Panc1 (cell line): ENCODE results near the gene ETNPPL. TPM values are rescaled to one million over a fixed set of nuclear protein-coding genes. Genes with fewer than 3 reads are reported as not detected.

Source experiments
- ATAC-seq: fragments of 200-7000 bp; cut with Tn5 transposase; 2 replicates; pipeline ENCODE4 v1.9.1; 2020; ENCODE audit warnings: mild to moderate bottlenecking, moderate library complexity
- BruUV-seq: library from RNA; stranded (reverse); fragments of 400-500 nt; replicated peaks from 2 replicates; lab custom pipeline; 2021; lab: Mats Ljungman, UMichigan
- CTCF ChIA-PET: fragments of 300-600 bp; sonication (Branson Sonifier 250); formaldehyde crosslinking; loops from one replicate; lab custom pipeline; 2022; ENCODE audit warnings: antibody characterized with exemption; lab: Charles Lee
- POLR2A ChIA-PET: fragments of 300-600 bp; sonication (Branson Sonifier 250); formaldehyde crosslinking; loops from one replicate; lab custom pipeline; 2022; ENCODE audit warnings: antibody characterized with exemption; lab: Charles Lee
- DNase-seq: peaks from one replicate; pipeline ENCODE4 v3.0.0-alpha.2; 2010; ENCODE audit warnings: low read depth, low spot score
- H3K27ac ChIP-seq: 2 replicates; pipeline ENCODE4 v1.5.1; 2011; ENCODE audit warnings: mild to moderate bottlenecking, low read length, inconsistent platforms
- H3K27me3 ChIP-seq: fragments of 200-500 bp; sonication (Bioruptor generic); 2 replicates; pipeline ENCODE4 v1.6.0; 2014; ENCODE audit warnings: low read length, inconsistent platforms; ENCODE audit not compliant: control insufficient read depth, insufficient read depth
- H3K36me3 ChIP-seq: fragments of 200-500 bp; sonication (Bioruptor generic); 2 replicates; pipeline ENCODE4 v1.5.1; 2014; ENCODE audit warnings: inconsistent platforms, mild to moderate bottlenecking, low read length, moderate library complexity; ENCODE audit not compliant: control insufficient read depth, insufficient read depth
- H3K4me1 ChIP-seq: 2 replicates; pipeline ENCODE4 v1.5.1; 2011; ENCODE audit warnings: inconsistent platforms, mild to moderate bottlenecking, low read length, moderate library complexity; ENCODE audit not compliant: control insufficient read depth, insufficient read depth
- H3K4me3 ChIP-seq, 2 experiments: 2 replicates each; pipeline ENCODE4 v1.5.1; 2011 to 2012; ENCODE audit warnings: low read depth in 2 of 2, low read length in 2 of 2, mild to moderate bottlenecking in 2 of 2, inconsistent platforms in 1 of 2, moderate library complexity in 1 of 2
- H3K9me3 ChIP-seq: fragments of 200-500 bp; sonication (Bioruptor generic); 2 replicates; pipeline ENCODE4 v1.5.1; 2014; ENCODE audit warnings: low read depth, mild to moderate bottlenecking, inconsistent platforms, low read length, moderate library complexity; ENCODE audit not compliant: control insufficient read depth, insufficient read depth
- POLR2AphosphoS5 ChIP-seq: IDR thresholded peaks from 2 replicates; pipeline ENCODE4 v1.6.1; 2012; ENCODE audit warnings: mild to moderate bottlenecking, low read depth, low read length, moderate library complexity
- SIN3A ChIP-seq: IDR thresholded peaks from 2 replicates; pipeline ENCODE4 v1.6.1; 2012; ENCODE audit warnings: low read depth, mild to moderate bottlenecking, low read length, moderate library complexity, borderline replicate concordance; ENCODE audit not compliant: insufficient read depth
- TCF7L2 ChIP-seq: IDR thresholded peaks from 2 replicates; pipeline ENCODE4 v1.6.1; 2011; ENCODE audit warnings: mild to moderate bottlenecking, low read depth, low read length, inconsistent platforms
- in situ Hi-C: cut with HindIII; loops from 2 replicates; pipeline ENCODE4 v1.10.0; 2016; ENCODE audit warnings: low sequenced_read_pairs, low pct_unique_long_range_greater_than_20kb
- intact Hi-C: fragments of 100-400 bp; cut with micrococcal nuclease; formaldehyde crosslinking; loops from one replicate; pipeline ENCODE4 v1.10.0; 2022; ENCODE audit not compliant: unreplicated experiment
- total RNA-seq: library from RNA; stranded (reverse); gene quantifications from one replicate; pipeline ENCODE4 v1.2.1, GENCODE V29; 2021; ENCODE audit not compliant: unreplicated experiment
- TF ChIP-seq, protein P1 (sequence below): fragments of 450-650 bp; IDR thresholded peaks from 2 replicates; pipeline ENCODE4 v1.5.1; 2017; ENCODE audit warnings: mild to moderate bottlenecking
- TF ChIP-seq, protein P2 (sequence below), 2 experiments: IDR thresholded peaks; 2 replicates each; pipeline ENCODE4 v1.6.1; 2011 to 2012; ENCODE audit warnings: low read depth in 2 of 2, control low read depth in 1 of 2, low read length in 1 of 2, mild to moderate bottlenecking in 1 of 2, moderate library complexity in 1 of 2; ENCODE audit not compliant: insufficient read depth in 1 of 2

The ETNPPL gene
- total RNA-seq, 1 experiment from 2014 or later: not detected

DNA sequence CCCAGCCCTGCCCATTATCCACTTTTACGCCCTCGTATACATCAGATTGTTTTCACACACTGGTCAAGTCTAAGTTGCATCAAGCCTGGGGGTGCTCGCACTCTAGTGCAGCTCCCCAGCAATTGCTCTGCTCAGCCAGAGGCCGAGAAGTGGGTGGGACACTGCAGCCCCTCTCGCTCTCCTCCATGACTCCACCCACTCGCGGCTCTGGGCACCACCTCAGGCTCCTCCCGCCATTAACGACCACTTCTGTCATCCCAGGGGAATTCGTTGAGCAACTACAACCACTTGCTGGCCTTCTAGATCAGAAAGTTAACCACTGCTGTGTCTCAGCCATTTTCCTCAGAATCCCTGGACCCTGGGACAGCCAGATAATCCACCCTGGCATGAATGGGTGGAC is 53.6 kb downstream of the ETNPPL start:
- H3K4me3 ChIP-seq: no peak overlapping the region
- DNase-seq (no peak), ATAC-seq (no peak)
- no peaks in the 10 kb centered on the region for H3K36me3 ChIP-seq
- ChIA-PET CTCF (no interaction called here), POLR2A (no interaction called here)
- in situ Hi-C loops: no loop called here
- TF ChIP-seq TCF7L2: no peak
- no peak for TF ChIP-seq SIN3A
- TF ChIP-seq, protein P1, sequence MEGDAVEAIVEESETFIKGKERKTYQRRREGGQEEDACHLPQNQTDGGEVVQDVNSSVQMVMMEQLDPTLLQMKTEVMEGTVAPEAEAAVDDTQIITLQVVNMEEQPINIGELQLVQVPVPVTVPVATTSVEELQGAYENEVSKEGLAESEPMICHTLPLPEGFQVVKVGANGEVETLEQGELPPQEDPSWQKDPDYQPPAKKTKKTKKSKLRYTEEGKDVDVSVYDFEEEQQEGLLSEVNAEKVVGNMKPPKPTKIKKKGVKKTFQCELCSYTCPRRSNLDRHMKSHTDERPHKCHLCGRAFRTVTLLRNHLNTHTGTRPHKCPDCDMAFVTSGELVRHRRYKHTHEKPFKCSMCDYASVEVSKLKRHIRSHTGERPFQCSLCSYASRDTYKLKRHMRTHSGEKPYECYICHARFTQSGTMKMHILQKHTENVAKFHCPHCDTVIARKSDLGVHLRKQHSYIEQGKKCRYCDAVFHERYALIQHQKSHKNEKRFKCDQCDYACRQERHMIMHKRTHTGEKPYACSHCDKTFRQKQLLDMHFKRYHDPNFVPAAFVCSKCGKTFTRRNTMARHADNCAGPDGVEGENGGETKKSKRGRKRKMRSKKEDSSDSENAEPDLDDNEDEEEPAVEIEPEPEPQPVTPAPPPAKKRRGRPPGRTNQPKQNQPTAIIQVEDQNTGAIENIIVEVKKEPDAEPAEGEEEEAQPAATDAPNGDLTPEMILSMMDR: no peak
- TF ChIP-seq POLR2AphosphoS5: no peak
- TF ChIP-seq, protein P2, sequence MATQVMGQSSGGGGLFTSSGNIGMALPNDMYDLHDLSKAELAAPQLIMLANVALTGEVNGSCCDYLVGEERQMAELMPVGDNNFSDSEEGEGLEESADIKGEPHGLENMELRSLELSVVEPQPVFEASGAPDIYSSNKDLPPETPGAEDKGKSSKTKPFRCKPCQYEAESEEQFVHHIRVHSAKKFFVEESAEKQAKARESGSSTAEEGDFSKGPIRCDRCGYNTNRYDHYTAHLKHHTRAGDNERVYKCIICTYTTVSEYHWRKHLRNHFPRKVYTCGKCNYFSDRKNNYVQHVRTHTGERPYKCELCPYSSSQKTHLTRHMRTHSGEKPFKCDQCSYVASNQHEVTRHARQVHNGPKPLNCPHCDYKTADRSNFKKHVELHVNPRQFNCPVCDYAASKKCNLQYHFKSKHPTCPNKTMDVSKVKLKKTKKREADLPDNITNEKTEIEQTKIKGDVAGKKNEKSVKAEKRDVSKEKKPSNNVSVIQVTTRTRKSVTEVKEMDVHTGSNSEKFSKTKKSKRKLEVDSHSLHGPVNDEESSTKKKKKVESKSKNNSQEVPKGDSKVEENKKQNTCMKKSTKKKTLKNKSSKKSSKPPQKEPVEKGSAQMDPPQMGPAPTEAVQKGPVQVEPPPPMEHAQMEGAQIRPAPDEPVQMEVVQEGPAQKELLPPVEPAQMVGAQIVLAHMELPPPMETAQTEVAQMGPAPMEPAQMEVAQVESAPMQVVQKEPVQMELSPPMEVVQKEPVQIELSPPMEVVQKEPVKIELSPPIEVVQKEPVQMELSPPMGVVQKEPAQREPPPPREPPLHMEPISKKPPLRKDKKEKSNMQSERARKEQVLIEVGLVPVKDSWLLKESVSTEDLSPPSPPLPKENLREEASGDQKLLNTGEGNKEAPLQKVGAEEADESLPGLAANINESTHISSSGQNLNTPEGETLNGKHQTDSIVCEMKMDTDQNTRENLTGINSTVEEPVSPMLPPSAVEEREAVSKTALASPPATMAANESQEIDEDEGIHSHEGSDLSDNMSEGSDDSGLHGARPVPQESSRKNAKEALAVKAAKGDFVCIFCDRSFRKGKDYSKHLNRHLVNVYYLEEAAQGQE (IDR thresholded peaks at IDR 0.05; ENCODE audit: insufficient read depth in 1 of 2, low read depth in 2 of 2, low read length in 1 of 2): no peak
- H3K9me3 ChIP-seq: no peaks in the 10 kb centered on the region
- no peak overlapping the region for H3K27ac ChIP-seq
- H3K27me3 ChIP-seq: no peaks in the 10 kb centered on the region
- intact Hi-C loops: no loop called here
- no peaks in the 10 kb centered on the region for H3K4me1 ChIP-seq
- BruUV-seq: no TSS peak

DNA sequence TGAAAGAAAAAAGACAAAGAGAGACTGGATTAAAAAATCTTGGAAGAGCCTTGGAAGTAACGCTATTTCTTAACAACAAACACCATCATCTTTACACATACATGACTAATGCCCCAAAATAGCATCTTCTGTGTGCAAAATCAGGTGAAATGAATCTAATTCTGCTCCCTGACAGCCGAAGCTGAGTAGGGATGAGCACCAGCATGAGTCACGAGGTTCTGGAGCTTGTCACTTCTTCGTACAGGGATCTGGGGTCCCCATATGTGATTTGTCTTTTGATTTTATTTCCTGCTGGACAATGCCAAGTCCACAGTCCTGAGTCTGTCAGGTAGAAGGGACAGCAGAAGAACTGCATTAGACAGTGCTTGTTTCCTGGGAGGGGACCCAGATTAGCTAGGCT is 56.6 kb downstream of the ETNPPL start:
- no TSS peak for BruUV-seq
- H3K27me3 ChIP-seq: no peaks in the 10 kb centered on the region
- intact Hi-C loops: no loop called here
- H3K9me3 ChIP-seq: no peaks in the 10 kb centered on the region
- ATAC-seq (no peak), DNase-seq (no peak)
- H3K27ac ChIP-seq: no peak overlapping the region
- in situ Hi-C loops: no loop called here
- POLR2A ChIA-PET: no interaction called here
- no peak overlapping the region for H3K4me3 ChIP-seq
- H3K36me3 ChIP-seq: no peaks in the 10 kb centered on the region
- no peaks in the 10 kb centered on the region for H3K4me1 ChIP-seq
- TF ChIP-seq, protein P2 (IDR thresholded peaks at IDR 0.05; ENCODE audit: insufficient read depth in 1 of 2, low read depth in 2 of 2, low read length in 1 of 2): no peak
- TF ChIP-seq POLR2AphosphoS5: no peak
- no peak for TF ChIP-seq TCF7L2
- no peak for TF ChIP-seq SIN3A
- TF ChIP-seq, protein P1: no peak
- CTCF ChIA-PET: no interaction called here
